Measurements from ENCODE around the gene WAS. TPM values are rescaled to one million over a fixed set of nuclear protein-coding genes. Genes with fewer than 3 reads are reported as not detected.
"Not testable (repeated sequence)": the region's sequence is repeated elsewhere in the genome, so short reads cannot be mapped to it uniquely, and the experiment has no call there.

The WAS gene
- total and polyA plus RNA-seq, 7 donors, result 0.45 to 2.9 (median 0.85) TPM

GRCh38 chrX:48681539-48682183 lies 1.9 kb upstream of the WAS start:
- Histone ChIP-seq H3K4me3 (no peak overlapping the region), H3K27ac (no peak overlapping the region), H3K36me3 (ENCODE audit: insufficient read depth in 1 of 2, low read depth in 1 of 2) (no peaks in the 10 kb centered on the region), H3K4me1 (no peaks in the 10 kb centered on the region), H3K9me3 (no peaks in the 10 kb centered on the region), H3K27me3 (ENCODE audit: insufficient read depth in 3 of 3, low read length in 2 of 3) (peaks cover 0 to 10% (median 0%) of the 10 kb centered on the region in 3 donors)
- TF ChIP-seq CTCF (IDR thresholded peaks at IDR 0.05), result no peak
- intact Hi-C loops (cut with DNase I), result no loop called here
- no peak for ATAC-seq
- no peak for DNase-seq
- 71 to 82% (median 75%) methylated on average over 10 of the region's 10 CpGs for WGBS, 3 donors

GRCh38 chrX:48682795-48683194 lies 804 bp upstream of the WAS start:
- H3K36me3 ChIP-seq (ENCODE audit: insufficient read depth in 1 of 2, low read depth in 1 of 2), result not testable (repeated sequence)

GRCh38 chrX:48684134-48684533 lies 535 bp downstream of the WAS start:
- intact Hi-C loops (cut with DNase I), result no loop called here
- no peaks in the 10 kb centered on the region for H3K9me3 ChIP-seq
- no peak for TF ChIP-seq CTCF (IDR thresholded peaks at IDR 0.05)
- H3K4me3 ChIP-seq, result peak overlapping the region; percentile 25
- H3K4me1 ChIP-seq, result no peaks in the 10 kb centered on the region
- no peak for DNase-seq
- H3K36me3 ChIP-seq (ENCODE audit: insufficient read depth in 1 of 2, low read depth in 1 of 2), result no peaks in the 10 kb centered on the region
- H3K27ac ChIP-seq, result no peak overlapping the region
- WGBS, 3 donors, result 60 to 76% (median 63%) methylated on average over 6 to 7 of the region's 7 CpGs
- peaks cover 0 to 20% (median 0%) of the 10 kb centered on the region in 3 donors for H3K27me3 ChIP-seq (ENCODE audit: insufficient read depth in 3 of 3, low read length in 2 of 3)
- ATAC-seq, result no peak

More at GRCh38 chrX:48682795-48683194, 804 bp upstream of the WAS start:
- intact Hi-C loops (cut with DNase I); H3K4me3 ChIP-seq; ATAC-seq; H3K4me1 ChIP-seq; DNase-seq; H3K9me3 ChIP-seq; H3K27ac ChIP-seq: not testable (repeated sequence)
- H3K27me3 ChIP-seq (ENCODE audit: insufficient read depth in 3 of 3, low read length in 2 of 3), result peaks cover 0 to 20% (median 0%) of the 10 kb centered on the region in 3 donors
- WGBS, 3 donors, result 81 to 94% (median 89%) methylated on average over 12 of the region's 12 CpGs

GRCh38 chrX:48685416-48685815 lies 1.8 kb downstream of the WAS start:
- intact Hi-C loops (cut with DNase I), result no loop called here
- 70 to 72% (median 71%) methylated on average over 11 to 12 of the region's 12 CpGs for WGBS, 3 donors
- H3K4me3 ChIP-seq, result no peak overlapping the region

More at GRCh38 chrX:48685416-48685815, 1.8 kb downstream of the WAS start:
- ATAC-seq (no peak), DNase-seq (no peak)
- no peaks in the 10 kb centered on the region for H3K36me3 ChIP-seq (ENCODE audit: insufficient read depth in 1 of 2, low read depth in 1 of 2)
- no peaks in the 10 kb centered on the region for H3K4me1 ChIP-seq
- peaks cover 0 to 20% (median 0%) of the 10 kb centered on the region in 3 donors for H3K27me3 ChIP-seq (ENCODE audit: insufficient read depth in 3 of 3, low read length in 2 of 3)
- no peak overlapping the region for H3K27ac ChIP-seq
- H3K9me3 ChIP-seq, result no peaks in the 10 kb centered on the region
- TF ChIP-seq CTCF (IDR thresholded peaks at IDR 0.05), result no peak

Data from psoas muscle (tissue), 8 donors.